LNCaP clone FGC (cell line): ENCODE data around the gene TMEM145.

Experiments used
- DNase-seq: peaks from one replicate; pipeline ENCODE4 v3.0.0-alpha.2; 2011; ENCODE audit warnings: low read depth
- H3K4me3 ChIP-seq: 2 replicates; pipeline ENCODE4 v1.5.1; 2011; ENCODE audit warnings: mild to moderate bottlenecking, low read depth, low read length, control low read depth
- CTCF ChIP-seq: IDR thresholded peaks from 2 replicates; pipeline ENCODE4 v1.5.1; 2012; ENCODE audit warnings: mild to moderate bottlenecking; ENCODE audit not compliant: control insufficient read depth, insufficient read depth; ENCODE audit errors: extremely low read depth

Gene TMEM145

GRCh38 chr19:42315024-42315423, 1.9 kb downstream of the TMEM145 start:
- no peak for TF ChIP-seq CTCF
- no peak overlapping the region for H3K4me3 ChIP-seq
- DNase-seq = no peak

GRCh38 chr19:42316223-42317211, 3.4 kb downstream of the TMEM145 start:
- DNase-seq = no peak
- no peak for TF ChIP-seq CTCF
- no peak overlapping the region for H3K4me3 ChIP-seq

- no peak for TF ChIP-seq CTCF
- no peak for DNase-seq
- H3K4me3 ChIP-seq = no peak overlapping the region
Measured at GRCh38 chr19:42317535-42317934, 4.4 kb downstream of the TMEM145 start.

- no peak for TF ChIP-seq CTCF
- DNase-seq = no peak
- no peak overlapping the region for H3K4me3 ChIP-seq
Measured at GRCh38 chr19:42322305-42322704, 9.2 kb downstream of the TMEM145 start.

GRCh38 chr19:42323473-42323851, 10.4 kb downstream of the TMEM145 start:
- no peak for DNase-seq
- no peak overlapping the region for H3K4me3 ChIP-seq
- no peak for TF ChIP-seq CTCF

GRCh38 chr19:42323852-42324654, 10.9 kb downstream of the TMEM145 start:
- no peak for TF ChIP-seq CTCF
- DNase-seq = no peak
- H3K4me3 ChIP-seq = no peak overlapping the region
